Activated CD8-positive, alpha-beta memory T cell treated with anti-CD3 and anti-CD28 coated beads, Interleukin-2, amount 50 U/mL, for 24 hours (primary cell): Measurements from ENCODE around the gene MCTP1.

Experiments used
- DNase-seq: peaks from one replicate; pipeline ENCODE4 v3.0.0-alpha.2; 2020; ENCODE audit errors: extremely low read depth

MCTP1 gene

GRCh38 chr5:94700592-94700991, 584.3 kb downstream of the MCTP1 start:
- no peak for DNase-seq

DNA sequence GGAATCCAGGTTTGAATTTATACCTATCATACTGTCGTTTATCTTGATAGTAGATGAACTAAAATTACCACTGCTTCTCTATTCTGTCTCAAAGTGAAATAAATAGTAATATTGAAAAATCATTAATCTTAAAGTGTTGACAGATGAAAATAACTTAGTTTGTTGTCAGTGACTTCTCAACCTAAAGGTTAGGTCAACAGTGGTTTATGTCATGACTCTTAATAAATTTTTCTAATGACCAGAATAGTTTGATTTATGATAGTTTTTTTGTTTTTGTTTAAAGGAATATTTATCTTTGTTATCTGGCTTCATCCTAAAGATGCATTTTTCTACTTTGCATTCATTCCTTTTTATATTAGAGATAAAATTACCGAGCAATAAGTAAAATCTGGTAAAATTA, 585.3 kb downstream of the MCTP1 start:
- DNase-seq: no peak

- DNase-seq: no peak
Measured at GRCh38 chr5:94698197-94698596, 586.7 kb downstream of the MCTP1 start.

GRCh38 chr5:94694671-94695070, 590.2 kb downstream of the MCTP1 start:
- no peak for DNase-seq

GRCh38 chr5:94693845-94694370, 591.0 kb downstream of the MCTP1 start:
- DNase-seq: no peak

DNA sequence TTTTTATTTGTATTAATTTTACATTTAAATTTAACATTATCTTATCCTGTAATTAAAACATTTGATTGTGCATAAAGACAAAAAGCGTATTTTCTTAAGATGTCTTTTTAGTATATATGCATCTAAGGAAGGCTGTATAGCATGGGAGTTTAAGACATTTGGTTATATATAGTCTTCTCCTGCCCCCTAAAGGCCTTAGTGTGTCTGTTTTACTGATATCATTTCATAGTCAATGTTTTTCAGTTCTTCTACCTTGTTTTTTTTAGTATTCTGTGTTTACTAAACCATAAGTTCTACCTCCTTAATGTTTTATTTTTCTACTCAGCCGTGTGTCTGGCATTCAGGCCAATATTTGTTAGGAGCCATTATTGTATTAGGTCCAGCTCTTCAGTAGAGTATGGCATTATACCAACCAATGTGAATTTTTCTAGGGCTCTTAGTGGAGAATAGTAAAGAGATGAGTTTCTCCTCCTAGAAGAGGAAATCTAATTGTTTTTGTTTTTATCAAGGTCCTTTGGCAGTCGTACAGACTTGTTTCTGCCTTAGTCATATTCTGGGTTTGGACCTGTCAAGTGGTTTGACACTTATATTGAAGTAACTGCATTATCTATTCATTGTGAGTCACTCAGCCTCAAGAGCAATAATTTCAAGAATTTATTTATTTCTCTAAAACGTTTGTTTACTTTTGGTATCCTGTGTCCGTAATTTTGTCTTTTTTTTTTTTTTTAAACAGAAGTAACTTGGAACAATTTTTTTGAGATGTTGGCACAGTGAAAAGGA, 591.7 kb downstream of the MCTP1 start:
- DNase-seq: no peak

DNA sequence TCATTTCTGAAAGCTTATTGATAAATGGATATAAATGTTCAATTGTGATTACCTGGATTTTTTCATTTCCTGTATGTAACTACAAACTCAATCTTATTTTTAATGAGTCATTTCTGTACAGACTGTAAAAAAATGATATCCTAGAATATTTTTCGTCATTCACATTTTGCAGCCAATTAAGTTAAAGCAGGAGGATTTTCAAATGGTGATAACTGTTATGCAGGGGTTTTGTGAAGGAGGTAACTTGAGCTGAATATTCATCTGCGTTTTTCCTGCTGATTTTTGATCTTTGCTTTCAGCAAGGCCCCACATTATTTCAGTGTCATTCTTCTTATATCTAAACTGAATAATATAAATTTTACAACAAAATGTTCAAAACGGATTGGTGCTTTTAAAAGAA, 592.3 kb downstream of the MCTP1 start:
- no peak for DNase-seq

- no peak for DNase-seq
Measured at GRCh38 chr5:94691949-94692348, 592.9 kb downstream of the MCTP1 start.

DNA sequence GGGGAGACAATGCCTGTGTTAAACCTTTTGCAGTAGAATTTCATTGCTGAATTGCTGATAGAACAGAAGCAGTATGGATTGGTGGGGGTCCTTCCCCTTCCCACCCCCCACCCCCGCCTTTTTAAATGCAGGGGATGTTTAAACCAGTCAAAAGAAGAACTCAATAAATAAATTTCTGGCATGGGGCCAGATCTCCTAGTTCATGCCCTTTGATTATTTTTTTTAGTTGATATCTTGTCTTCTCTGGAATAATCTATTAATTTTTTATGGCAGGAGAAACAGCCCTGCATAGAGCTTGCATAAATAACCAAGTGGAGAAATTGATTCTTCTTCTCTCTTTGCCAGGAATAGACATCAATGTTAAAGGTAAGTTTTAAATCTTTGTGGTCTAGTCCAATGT, 593.6 kb downstream of the MCTP1 start:
- no peak for DNase-seq

DNA sequence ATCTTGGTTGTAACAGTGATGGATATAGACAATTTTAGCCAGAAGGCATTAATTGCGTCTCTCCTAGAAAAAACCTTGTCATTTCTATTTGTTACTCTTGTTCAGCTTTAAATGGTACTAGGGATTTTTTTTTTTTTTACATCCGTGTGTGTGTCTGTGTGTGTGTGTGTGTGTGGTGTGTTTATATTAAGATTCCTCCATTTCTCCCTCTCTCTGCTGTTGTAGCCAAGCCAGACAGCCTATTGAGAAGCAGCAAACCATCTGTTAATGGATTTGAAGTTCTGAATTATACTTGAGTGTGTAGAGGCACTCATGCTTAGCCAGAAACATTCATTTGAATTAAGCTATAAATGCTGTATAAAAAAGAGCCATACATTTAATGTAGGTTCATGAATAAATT, 594.1 kb downstream of the MCTP1 start:
- DNase-seq: no peak

DNA sequence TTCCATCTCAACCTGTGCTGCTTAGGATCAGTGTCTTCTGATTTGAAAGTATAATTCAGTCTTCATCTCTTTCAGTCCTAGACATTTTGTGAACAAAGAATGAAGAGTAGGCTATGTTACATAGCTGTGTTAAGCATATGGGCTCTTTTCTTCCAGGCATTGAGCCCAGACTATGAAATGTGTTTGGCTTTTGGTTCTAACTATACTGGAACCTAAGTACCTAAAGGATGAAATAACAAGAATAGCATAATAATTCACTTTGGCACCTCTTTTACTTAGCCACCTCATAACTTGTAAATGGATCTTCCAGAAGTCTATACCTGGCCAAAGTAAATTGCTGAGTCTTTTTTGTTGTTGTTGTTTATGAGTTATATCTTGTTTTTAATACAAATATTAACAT, 595.0 kb downstream of the MCTP1 start:
- no peak for DNase-seq

GRCh38 chr5:94682814-94683520, 601.9 kb downstream of the MCTP1 start:
- DNase-seq: no peak

DNA sequence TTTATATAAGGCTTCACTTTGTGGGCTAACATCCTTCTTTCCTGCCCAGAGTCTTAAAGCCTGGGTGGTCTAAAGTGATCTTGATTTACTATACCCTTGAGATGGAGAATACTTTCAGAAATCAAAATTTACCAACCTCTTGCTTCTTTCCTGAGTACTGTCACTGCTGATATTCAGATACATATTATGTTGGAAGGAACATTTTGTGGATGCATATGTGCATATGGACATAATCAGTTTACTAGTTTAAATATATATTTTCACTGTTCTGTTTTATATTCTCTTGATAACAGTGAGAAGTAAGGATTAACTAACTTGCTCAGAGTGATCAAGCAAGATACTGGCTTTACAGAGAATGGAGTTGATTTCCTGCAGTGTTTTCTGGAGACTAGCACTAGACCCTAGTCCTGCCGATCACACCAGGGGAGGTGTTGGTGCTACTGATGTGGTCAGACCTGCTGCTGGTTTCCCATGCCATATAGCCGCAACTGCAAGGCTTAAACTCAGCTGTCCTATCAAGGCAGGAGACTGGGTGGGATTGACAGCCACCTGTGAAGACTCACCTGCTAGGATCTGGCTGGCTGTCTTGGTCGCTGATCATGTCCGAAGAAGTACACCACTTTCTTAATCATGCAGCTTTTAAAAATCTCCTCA, 608.8 kb downstream of the MCTP1 start:
- no peak for DNase-seq

DNA sequence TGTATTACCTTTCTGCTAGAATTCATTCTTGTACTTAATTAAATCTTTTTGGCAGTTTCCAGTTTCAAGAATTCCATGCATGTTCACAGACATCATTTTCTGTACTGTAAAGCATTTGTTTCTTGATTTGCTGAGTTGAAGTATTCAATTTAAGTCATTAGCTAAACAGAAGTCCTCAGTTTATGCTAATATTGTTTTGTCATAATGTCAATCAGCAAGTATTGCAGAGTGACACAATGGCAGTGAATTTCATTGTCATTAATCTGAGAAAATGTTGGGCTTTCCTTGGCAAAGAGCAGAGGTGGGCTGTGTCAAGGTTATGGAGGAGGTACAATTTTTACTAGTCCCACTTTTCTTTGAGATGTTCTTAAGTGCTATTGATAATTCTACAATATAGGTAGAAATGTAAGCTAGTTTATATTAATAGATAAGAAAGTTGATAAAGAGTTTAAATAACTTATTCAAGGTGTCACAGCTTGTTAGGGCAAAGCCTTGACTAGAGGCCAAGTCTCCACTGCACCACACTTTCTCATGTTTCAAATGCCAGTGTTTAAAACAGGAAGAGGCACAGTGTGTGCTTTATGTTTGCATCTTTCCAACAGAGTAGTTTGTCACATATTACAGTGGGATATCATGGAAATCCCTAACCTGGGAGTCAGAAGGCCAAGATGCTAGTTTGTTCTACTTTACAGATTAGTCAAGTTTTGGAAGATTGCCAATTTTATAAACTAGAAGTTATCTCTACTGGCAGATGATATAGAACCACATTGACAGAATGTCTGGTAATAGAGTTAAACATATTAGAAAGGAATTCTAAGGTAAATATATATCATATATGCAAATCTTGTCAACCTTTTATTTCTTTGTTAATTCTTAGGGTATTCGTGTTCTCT, 610.2 kb downstream of the MCTP1 start:
- no peak for DNase-seq

GRCh38 chr5:94672746-94673145, 612.1 kb downstream of the MCTP1 start:
- DNase-seq: no peak

DNA sequence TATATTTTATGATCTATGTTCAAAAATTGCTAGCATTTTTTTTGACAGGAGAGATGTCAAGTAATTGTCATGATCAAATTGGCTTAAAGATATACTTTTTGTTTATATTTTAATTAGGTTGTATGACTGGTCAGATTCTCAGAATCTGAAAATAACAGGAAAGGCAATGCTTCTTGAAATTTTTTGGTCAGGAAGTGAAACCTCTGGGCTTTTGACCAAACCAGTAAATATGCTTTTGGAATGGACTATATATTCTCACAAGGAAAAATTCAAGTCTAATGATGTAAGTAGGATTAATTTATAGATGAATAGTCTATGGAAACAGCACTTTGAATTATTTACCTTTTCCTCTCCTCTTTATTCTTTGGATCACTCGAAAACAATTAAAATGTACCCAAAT, 614.2 kb downstream of the MCTP1 start:
- DNase-seq: no peak

DNA sequence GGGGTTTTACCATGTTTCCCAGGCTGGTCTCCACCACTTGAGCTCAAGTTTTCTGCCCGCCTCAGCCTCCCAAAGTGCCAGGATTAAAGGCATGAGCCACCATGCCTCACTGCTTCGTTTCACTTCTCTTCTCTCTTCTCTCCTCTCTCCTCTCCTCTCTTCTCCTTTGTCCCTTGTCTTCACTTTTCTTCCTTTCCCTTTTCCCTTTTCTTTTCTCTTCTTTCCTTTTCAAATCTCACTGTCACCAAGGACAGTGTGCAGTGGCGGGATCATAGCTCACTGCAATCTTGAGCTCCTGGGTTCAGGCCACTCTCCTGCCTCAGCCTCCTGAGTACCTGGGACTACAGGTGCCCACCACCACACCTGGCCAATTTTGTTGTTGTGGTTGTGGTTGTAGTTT, 617.0 kb downstream of the MCTP1 start:
- DNase-seq: no peak

DNA sequence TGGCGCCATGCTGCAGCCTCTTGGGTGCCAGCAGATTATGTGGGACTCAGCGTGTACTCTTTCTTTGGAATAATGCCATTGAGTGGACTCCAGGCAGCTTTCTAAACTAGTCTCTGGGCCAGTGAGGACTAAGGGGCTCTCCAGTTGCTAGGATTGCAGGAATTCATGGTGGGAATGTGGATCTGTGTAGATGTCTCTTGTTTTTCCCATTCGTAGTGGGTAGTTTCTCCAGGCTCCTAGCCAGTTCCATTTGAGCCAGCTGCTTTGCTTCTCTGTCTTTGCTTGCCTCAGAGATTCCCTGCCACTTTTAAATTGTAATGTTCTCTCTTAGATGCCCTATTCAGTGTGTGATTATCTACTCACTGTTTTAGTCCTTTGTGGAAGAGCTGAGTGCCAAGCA, 623.8 kb downstream of the MCTP1 start:
- no peak for DNase-seq

DNA sequence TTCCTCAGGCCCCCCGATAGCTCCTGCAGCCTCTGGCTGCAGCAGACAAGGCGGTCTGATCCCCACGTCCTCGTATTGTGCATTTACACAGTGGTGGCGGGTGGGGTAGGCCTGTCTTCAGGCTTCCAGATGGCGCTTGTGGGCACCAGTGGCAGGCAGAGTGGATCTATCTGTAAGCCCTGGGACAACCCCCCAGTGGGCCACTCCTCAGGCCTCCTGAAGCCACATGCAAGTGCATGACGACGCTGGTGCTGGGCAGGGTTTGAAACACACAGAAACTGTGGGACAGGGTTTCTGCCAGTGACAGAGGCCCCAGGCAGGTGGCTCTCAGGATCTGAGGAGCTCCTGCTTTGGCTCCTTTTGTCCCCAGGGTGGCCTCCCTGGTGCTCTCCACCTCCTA, 624.4 kb downstream of the MCTP1 start:
- no peak for DNase-seq

DNA sequence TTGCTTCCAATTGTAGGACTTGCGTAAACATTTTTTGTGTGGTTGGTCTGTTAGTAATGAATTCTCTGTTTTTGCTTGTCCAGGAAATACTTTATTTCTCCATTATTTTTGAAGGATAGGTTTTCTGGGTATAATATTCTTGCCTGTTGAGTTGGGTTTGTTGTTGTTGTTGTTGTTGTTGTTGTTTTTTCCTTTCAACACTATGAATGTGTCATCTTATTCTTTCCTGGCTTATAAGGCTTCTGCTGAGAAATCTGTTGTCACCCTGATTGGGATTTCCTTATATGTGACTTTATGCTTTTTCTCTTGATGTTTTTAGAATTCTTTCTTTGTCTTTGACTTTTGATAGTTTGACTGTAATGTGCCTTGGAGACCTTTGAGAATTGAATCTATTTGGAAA, 626.6 kb downstream of the MCTP1 start:
- no peak for DNase-seq
